OCI-LY1 (cell line): Measurements from ENCODE around the gene TRABD2A.

Experiments
- CTCF ChIP-seq: fragments of 200-600 bp; sonication (generic), shearing (Covaris generic); IDR thresholded peaks from 2 replicates; pipeline ENCODE4 v1.5.1; 2017; ENCODE audit warnings: mild to moderate bottlenecking, antibody characterized with exemption, low read length, moderate library complexity, mixed read lengths
- EZH2 ChIP-seq: fragments of 200-600 bp; sonication (generic), shearing (Covaris generic); IDR thresholded peaks from 2 replicates; pipeline ENCODE4 v1.8.0; 2017; ENCODE audit warnings: borderline replicate concordance, mixed run types, mild to moderate bottlenecking, antibody characterized with exemption, low read length, moderate library complexity, mixed read lengths

GRCh38 chr2:84861539-84861938 is 19.3 kb downstream of the TRABD2A start:
- TF ChIP-seq CTCF (no peak), EZH2 (no peak)
